ENCODE data around the gene KIR3DL2. TPM values are rescaled to one million over a fixed set of nuclear protein-coding genes. Genes with fewer than 3 reads are reported as not detected.
"Not testable (repeated sequence)": the region's sequence is repeated elsewhere in the genome, so short reads cannot be mapped to it uniquely, and the experiment has no call there.

The KIR3DL2 gene
- total RNA-seq, 1 experiment from 2014 or later, result not detected

DNA sequence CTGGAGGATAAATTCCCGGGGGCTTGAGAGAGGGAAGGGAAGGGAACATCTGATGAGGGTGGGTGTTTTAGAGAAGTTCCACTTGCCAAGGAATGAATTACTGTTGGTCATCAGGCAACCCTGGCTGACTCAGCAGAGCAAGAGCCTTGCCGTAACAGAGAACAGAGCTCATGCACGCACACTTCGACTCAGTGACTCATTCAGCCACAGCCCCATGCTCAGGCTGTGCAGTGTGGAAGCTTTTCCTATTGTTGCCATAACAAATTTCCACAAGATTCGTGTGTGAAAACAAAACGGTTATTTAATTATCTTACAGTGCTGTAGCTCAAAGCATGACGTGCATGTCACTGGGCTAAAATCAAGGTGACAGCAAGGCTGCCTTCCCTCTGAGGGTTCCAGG is 9.2 kb downstream of the KIR3DL2 start:
- CTCF ChIA-PET; intact Hi-C loops (cut with micrococcal nuclease; ENCODE audit: unreplicated experiment); H3K4me3 ChIP-seq (ENCODE audit: low read depth, low read length); POLR2A ChIA-PET; H3K9me3 Mint-ChIP-seq (ENCODE audit: unreplicated experiment); BruUV-seq (replicated peaks); DNase-seq; H3K9me3 ChIP-seq; H3K4me1 Mint-ChIP-seq (ENCODE audit: low read depth, unreplicated experiment); H3K36me3 Mint-ChIP-seq (ENCODE audit: insufficient read depth, unreplicated experiment); H3K27me3 ChIP-seq (replicated peaks; ENCODE audit: control insufficient read depth, insufficient read depth, low read length); H3K4me1 ChIP-seq; H3K4me3 Mint-ChIP-seq (ENCODE audit: unreplicated experiment); H3K36me3 ChIP-seq (ENCODE audit: control insufficient read depth, insufficient read depth, low read length); H3K27ac Mint-ChIP-seq (ENCODE audit: unreplicated experiment): not testable (repeated sequence)
- peaks cover 29% of the 10 kb centered on the region for H3K27me3 Mint-ChIP-seq (ENCODE audit: insufficient read depth, unreplicated experiment)

DNA sequence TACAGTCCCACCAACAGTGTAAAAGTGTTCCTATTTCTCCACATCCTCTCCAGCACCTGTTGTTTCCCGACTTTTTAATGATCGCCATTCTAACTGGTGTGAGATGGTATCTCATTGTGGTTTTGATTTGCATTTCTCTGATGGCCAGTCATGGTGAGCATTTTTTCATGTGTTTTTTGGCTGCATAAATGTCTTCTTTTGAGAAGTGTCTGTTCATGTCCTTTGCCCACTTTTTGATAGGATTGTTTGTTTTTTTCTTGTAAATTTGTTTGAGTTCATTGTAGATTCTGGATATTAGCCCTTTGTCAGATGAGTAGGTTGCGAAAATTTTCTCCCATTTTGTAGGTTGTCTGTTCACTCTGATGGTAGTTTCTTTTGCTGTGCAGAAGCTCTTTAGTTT is 13.2 kb downstream of the KIR3DL2 start:
- intact Hi-C loops (cut with micrococcal nuclease; ENCODE audit: unreplicated experiment); H3K4me3 Mint-ChIP-seq (ENCODE audit: unreplicated experiment); H3K4me1 Mint-ChIP-seq (ENCODE audit: low read depth, unreplicated experiment); POLR2A ChIA-PET; H3K27me3 ChIP-seq (replicated peaks; ENCODE audit: control insufficient read depth, insufficient read depth, low read length); H3K9me3 ChIP-seq; H3K36me3 ChIP-seq (ENCODE audit: control insufficient read depth, insufficient read depth, low read length); H3K4me3 ChIP-seq (ENCODE audit: low read depth, low read length); CTCF ChIA-PET; BruUV-seq (replicated peaks); H3K4me1 ChIP-seq; H3K36me3 Mint-ChIP-seq (ENCODE audit: insufficient read depth, unreplicated experiment); H3K27ac Mint-ChIP-seq (ENCODE audit: unreplicated experiment); H3K9me3 Mint-ChIP-seq (ENCODE audit: unreplicated experiment); DNase-seq: not testable (repeated sequence)
- peaks cover 23% of the 10 kb centered on the region for H3K27me3 Mint-ChIP-seq (ENCODE audit: insufficient read depth, unreplicated experiment)

DNA sequence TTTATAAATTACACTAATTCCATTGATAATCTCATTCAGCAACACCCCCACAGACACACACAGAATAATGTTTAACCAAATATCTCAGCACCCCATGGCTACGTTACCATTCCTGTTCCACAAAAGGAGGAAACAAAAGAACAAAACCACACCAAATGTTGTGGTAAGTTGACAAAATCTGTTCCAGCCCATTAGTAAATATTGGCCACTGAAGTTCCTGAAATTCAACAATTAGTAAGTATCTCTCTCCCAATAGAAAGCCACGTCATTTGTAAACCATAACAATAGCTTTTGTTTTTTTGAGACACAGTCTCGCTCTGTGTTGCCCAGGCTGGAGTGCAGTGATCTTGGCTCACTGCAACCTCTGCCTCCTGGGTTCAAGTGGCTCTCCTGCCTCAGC is 21.5 kb downstream of the KIR3DL2 start:
- ChIA-PET CTCF (no interaction called here), POLR2A (no interaction called here)
- Histone ChIP-seq H3K4me1 (no peaks in the 10 kb centered on the region), H3K36me3 (ENCODE audit: control insufficient read depth, insufficient read depth, low read length) (no peaks in the 10 kb centered on the region), H3K27me3 (replicated peaks; ENCODE audit: control insufficient read depth, insufficient read depth, low read length) (no peaks in the 10 kb centered on the region; the same call in 1 of the 2 replicates), H3K4me3 (ENCODE audit: low read depth, low read length) (no peak overlapping the region), H3K9me3 (0 out of 2 replicates have a peak, but pooled peaks cover 3% of the 10 kb centered on the region)
- Mint-ChIP-seq H3K9me3 (ENCODE audit: unreplicated experiment) (no peaks in the 10 kb centered on the region), H3K36me3 (ENCODE audit: insufficient read depth, unreplicated experiment) (no peaks in the 10 kb centered on the region), H3K4me1 (ENCODE audit: low read depth, unreplicated experiment) (no peaks in the 10 kb centered on the region), H3K4me3 (ENCODE audit: unreplicated experiment) (no peak overlapping the region), H3K27ac (ENCODE audit: unreplicated experiment) (no peak overlapping the region), H3K27me3 (ENCODE audit: insufficient read depth, unreplicated experiment) (peaks cover 29% of the 10 kb centered on the region)
- TF ChIP-seq, protein P1, sequence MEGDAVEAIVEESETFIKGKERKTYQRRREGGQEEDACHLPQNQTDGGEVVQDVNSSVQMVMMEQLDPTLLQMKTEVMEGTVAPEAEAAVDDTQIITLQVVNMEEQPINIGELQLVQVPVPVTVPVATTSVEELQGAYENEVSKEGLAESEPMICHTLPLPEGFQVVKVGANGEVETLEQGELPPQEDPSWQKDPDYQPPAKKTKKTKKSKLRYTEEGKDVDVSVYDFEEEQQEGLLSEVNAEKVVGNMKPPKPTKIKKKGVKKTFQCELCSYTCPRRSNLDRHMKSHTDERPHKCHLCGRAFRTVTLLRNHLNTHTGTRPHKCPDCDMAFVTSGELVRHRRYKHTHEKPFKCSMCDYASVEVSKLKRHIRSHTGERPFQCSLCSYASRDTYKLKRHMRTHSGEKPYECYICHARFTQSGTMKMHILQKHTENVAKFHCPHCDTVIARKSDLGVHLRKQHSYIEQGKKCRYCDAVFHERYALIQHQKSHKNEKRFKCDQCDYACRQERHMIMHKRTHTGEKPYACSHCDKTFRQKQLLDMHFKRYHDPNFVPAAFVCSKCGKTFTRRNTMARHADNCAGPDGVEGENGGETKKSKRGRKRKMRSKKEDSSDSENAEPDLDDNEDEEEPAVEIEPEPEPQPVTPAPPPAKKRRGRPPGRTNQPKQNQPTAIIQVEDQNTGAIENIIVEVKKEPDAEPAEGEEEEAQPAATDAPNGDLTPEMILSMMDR (IDR thresholded peaks at IDR 0.05; ENCODE audit: insufficient read depth in 1 of 2, low read depth in 1 of 2, low read length in 1 of 2, severe bottlenecking in 1 of 2, unreplicated experiment in 1 of 2), result no peak
- intact Hi-C loops (cut with micrococcal nuclease; ENCODE audit: unreplicated experiment), result no loop called here
- DNase-seq, result no peak
- BruUV-seq (replicated peaks), result no TSS peak

DNA sequence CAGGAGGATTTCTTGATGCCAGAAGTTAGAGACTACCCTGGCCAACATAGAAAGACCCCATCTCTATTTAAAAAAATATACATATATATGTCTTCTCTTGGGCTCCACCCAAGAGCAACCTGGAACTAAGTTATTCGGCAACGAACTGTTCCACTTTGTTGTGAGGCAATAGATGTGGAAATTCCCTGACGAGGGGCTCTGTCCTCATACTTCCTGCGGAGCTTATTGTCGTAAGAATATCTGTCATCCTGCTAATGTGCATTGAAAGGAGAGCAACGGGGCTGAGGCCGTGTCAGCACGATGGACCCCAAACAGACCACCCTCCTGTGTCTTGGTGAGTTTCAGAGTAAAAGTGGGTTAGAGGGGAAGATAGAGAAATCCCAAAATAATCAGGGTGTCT is 23.7 kb downstream of the KIR3DL2 start, which contains the start of gene FCAR:
FCAR (plus strand) TSS at position 246 of the 400 bp plus-strand sequence; CDS start at position 301, 55 bp downstream.
- H3K9me3 ChIP-seq, result 0 out of 2 replicates have a peak, but pooled peaks cover 3% of the 10 kb centered on the region
- Mint-ChIP-seq H3K27ac (ENCODE audit: unreplicated experiment) (no peak within 1 kb of the TSS), H3K4me1 (ENCODE audit: low read depth, unreplicated experiment) (no peaks in the 10 kb centered on the region), H3K36me3 (ENCODE audit: insufficient read depth, unreplicated experiment) (no peaks in the 10 kb centered on the region), H3K27me3 (ENCODE audit: insufficient read depth, unreplicated experiment) (peaks cover 27% of the 10 kb centered on the region), H3K4me3 (ENCODE audit: unreplicated experiment) (no peak within 1 kb of the TSS), H3K9me3 (ENCODE audit: unreplicated experiment) (no peaks in the 10 kb centered on the region)
- POLR2A ChIA-PET, result no interaction called here
- TF ChIP-seq, protein P1 (IDR thresholded peaks at IDR 0.05; ENCODE audit: insufficient read depth in 1 of 2, low read depth in 1 of 2, low read length in 1 of 2, severe bottlenecking in 1 of 2, unreplicated experiment in 1 of 2), result no peak
- BruUV-seq (replicated peaks), result no TSS peak
- DNase-seq, result no peak
- CTCF ChIA-PET, result no interaction called here
- H3K4me1 ChIP-seq, result no peaks in the 10 kb centered on the region
- H3K27me3 ChIP-seq (replicated peaks; ENCODE audit: control insufficient read depth, insufficient read depth, low read length), result no peaks in the 10 kb centered on the region; the same call in 1 of the 2 replicates
- intact Hi-C loops (cut with micrococcal nuclease; ENCODE audit: unreplicated experiment), result no loop called here
- no peak within 1 kb of the TSS for H3K4me3 ChIP-seq (ENCODE audit: low read depth, low read length)
- H3K36me3 ChIP-seq (ENCODE audit: control insufficient read depth, insufficient read depth, low read length), result no peaks in the 10 kb centered on the region
